ENCODE data around the gene SETBP1.

SETBP1 gene

GRCh38 chr18:44679914-44680272 lies 795 bp upstream of the SETBP1 start:
- FAIRE-seq: no peak

GRCh38 chr18:44681076-44681970 lies 635 bp downstream of the SETBP1 start:
- no peak for FAIRE-seq

DNA sequence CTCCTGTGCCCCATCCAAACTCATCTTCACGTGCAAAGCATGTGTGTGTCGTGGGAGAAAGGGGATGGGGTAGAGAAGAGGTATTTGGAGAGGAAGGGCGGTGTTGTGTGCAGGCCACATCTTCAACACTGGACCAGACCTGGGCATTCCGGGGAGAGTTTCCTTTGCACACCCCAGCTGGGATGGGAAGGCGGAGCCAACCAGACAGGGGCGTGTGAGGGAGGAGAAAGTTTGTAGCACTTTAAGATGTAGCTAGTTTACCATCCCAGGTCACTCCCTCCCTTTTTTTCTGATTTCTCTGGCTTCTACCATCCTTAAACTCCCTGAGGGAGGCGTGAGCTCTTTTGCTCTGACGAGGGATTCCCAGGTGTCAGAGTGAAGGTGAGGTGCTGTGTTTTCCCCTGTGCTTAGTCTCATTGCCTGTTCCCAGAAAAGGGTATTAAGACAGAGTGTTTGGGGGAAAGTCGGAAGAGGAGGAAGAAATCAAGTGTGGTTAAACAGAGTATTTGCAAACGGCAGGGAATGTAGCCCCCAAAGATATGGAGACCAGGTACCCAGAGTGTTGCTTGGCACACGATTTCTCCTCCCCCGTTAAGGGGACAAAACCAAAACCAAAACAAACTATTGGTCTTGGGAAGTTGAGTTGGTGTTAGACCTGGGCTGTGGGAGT lies 1.6 kb downstream of the SETBP1 start:
- no peak for FAIRE-seq

DNA sequence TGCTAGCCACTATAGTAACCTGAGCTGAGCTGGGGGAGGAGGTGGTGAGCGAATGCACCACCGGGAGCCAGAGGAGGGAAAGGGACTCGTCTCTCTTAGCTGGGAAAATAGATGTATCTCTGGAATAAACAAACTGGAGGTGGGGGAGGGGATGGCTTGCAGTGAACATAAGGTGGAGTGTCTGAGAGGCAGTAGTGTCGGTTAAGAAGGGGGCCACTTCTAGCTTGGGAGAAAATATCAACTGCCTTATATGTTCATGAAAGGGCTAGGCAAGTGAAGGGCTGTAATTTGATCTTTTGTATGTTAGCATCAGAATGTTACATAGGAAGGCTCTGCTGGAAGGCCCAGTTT lies 2.2 kb downstream of the SETBP1 start:
- no peak for FAIRE-seq

DNA sequence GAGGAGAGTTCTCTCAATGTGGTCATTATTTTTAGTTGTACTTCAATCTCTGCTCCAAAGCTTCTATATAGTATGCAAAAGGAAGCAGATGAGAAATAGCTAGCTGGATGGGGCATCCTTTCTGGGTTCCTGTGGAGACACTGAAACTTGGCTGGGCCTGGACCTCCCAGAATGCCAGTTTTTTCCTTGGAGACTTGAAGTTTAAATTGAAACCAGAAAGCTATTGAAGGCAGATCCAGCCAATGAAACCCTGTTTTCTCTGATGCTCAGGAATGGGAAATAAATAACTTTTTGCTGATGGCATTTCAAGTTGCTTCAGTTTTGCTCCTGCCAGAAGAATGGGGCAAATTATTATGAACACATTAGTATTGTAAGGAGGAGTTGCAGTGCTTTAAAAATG lies 2.9 kb downstream of the SETBP1 start:
- FAIRE-seq: no peak

GRCh38 chr18:44685296-44685695 lies 4.6 kb downstream of the SETBP1 start:
- FAIRE-seq: no peak

- FAIRE-seq: no peak
Observed at GRCh38 chr18:44686156-44686555, 5.5 kb downstream of the SETBP1 start.

GRCh38 chr18:44687421-44687820 lies 6.7 kb downstream of the SETBP1 start:
- FAIRE-seq: no peak

DNA sequence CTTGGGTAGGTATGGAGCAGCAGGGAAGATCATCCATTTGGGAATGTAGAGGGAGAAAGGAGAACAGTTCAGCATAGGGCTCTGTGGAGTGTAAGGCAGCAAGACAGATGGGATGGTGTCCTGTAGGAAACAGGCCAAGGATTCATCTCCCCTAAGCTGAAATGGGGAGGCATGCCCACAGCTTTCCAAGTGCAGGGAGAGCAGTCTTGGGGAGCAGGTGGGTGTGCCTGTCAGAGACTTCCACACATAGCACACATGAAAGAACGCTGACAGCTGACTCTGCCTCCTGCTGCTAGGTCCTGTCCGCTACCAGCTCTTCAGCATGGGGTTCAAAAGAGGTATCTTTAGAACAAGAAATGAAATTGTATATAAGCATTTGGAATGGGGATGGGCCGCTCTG lies 9.0 kb downstream of the SETBP1 start:
- no peak for FAIRE-seq

- no peak for FAIRE-seq
Observed at GRCh38 chr18:44691148-44691925, 10.6 kb downstream of the SETBP1 start.

GRCh38 chr18:44693030-44693784 lies 12.5 kb downstream of the SETBP1 start:
- FAIRE-seq: no peak

DNA sequence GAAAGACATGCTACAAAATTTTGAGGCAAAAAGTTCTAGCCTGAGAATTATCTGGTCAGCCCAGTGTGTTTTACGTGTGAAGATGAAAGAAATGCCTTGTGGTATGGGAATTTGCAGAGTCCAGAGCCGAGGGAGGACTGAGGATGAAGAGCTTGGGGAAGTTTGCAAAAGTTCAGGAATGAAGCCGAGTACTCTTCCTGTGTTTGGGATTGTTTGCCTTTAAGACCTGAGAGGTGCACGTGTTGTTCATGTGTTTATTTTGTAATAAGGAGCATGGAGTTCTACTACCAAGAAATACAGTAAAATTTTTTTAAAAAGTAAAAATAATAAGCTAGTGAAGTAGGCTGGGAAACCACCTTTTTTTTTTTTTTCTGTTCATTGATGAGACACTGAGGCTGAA lies 14.8 kb downstream of the SETBP1 start:
- no peak for FAIRE-seq

DNA sequence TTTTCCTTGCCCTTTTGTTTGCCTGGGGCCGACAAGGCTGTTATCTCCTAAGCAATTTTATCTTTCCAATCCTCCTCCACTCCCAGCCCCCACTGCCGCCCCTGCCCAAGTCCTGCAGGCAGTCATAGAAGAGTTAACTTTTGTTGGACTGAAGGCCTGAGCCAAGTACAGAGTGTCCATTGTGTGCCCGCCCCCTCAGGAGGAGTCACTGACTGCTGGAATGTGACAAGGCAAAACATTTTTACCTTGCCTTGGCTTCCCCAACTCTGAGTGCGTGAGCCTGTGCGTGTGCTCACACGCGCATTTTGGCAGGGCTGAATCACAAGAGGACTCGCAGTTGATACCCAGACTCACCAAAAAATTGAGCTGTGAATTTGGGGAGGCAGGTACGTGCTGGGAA lies 16.2 kb downstream of the SETBP1 start:
- FAIRE-seq: no peak

- FAIRE-seq: no peak
Observed at GRCh38 chr18:44697315-44697714, 16.6 kb downstream of the SETBP1 start.

DNA sequence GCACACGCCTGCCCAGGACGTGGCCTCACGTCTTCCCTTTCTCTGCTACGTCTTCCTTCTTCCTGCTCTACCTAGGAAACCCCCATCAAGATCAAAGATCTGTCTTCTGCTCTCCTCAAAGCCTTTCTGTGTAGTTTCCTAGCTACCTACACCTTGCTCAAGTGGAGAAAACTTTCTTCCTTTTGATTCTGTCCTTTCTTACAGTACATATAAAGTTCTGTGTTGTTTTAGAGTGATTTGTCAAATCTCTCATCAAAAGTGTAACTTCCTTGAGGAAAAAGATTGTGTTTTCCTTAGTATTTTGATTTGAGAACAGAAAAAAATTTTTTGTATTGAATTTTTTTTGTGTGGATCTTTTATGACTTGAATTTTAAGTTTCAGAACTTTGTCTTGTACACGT lies 17.8 kb downstream of the SETBP1 start:
- FAIRE-seq: no peak

GRCh38 chr18:44699572-44700261 lies 19.0 kb downstream of the SETBP1 start:
- no peak for FAIRE-seq

DNA sequence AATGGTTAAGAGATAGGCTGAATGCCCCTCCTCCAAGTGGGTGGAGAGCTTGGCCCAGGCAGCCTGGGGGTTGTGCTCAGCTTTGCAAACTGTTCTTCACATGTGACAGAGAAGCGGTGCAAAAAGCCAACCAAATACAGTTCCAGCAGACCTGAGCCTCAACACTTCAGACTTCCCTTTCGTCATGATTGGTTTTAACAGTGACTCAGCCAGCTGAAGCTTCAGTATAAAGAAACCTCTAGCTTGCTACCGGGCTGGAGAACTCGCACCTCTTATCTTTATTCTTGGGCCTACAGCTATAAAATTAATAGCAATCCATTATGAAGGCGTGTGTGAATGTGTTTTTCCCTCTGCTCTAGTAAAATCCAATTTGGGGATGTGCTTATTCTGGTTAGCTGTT lies 20.0 kb downstream of the SETBP1 start:
- FAIRE-seq: no peak

DNA sequence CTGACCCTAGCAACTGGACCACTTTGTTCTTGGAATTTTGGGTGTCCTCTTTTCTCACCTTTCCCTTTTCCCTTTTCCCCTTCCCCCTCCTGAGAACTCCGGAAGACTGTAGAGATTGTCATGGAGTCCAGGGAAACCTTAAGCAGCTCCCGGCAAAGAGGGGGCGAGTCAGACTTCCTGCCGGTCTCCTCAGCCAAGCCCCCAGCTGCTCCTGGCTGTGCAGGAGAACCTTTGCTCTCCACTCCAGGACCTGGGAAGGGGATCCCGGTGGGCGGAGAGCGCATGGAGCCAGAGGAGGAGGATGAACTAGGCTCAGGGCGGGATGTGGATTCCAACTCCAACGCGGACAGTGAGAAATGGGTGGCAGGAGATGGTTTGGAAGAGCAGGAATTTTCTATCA lies 20.5 kb downstream of the SETBP1 start:
- no peak for FAIRE-seq

GRCh38 chr18:44702594-44702993 lies 21.9 kb downstream of the SETBP1 start:
- FAIRE-seq: no peak

DNA sequence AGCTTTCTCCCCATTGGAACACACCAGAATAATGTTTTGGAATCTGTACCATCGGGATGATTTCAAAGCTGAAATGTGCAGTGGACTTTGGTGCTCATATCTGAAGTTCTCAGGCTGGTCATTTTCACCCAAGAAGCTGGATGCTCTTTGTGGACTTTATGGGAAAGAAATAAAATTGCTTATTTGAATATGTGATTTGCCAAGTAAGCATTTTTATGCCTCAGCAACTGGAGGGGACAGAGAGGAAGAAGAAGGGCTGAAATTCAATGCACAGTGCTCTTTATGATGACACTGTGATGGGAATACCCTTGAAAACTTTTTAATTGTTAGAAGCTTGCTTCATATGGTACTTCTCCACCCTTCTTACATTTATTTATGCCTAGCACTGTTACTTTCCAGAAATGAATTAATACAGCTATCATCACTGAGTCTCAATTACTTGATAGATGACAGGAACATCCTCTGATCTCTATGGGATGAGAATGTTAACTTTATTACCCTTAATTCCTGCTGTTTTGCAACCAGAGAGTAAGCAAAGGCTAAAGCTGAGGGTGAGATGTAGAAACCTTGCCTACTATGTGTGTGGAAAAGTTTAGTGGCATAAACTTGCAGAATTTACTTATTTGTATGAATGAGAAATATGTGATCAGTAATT lies 23.6 kb downstream of the SETBP1 start:
- no peak for FAIRE-seq

DNA sequence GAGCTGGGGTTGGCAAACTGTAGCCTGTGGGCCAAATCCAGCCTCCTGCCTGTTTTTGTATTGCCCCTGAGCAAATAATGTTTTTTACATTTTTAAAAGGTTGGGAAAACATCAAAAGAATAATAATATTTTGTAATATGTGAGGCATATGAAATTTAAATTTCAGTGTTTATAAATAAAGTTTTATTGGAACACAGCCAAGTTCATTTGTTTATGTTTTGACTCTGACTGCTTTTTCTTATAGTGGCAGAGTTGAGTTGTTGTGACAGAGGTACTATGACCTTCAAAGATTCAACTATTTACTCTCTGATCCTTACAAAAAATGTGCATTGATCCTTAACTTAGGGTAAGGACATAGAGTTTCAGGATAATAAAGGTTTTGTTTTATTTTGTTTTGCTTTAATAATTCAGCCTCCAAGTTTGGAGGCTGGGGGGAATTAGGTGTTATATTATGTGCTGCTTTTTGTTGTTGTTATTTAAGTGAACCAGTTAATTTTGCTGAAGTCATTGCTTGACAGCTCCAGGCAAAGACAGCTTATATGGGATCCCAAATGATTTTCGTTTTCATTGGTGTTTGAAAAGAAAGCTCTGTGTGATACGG lies 24.5 kb downstream of the SETBP1 start:
- no peak for FAIRE-seq
